Liver (tissue), 3 donors: ENCODE measurements around the gene KIZ.

Experiments used
- ATF3 ChIP-seq: IDR thresholded peaks from 2 replicates; pipeline ENCODE4 v1.6.1; 2016; ENCODE audit warnings: antibody characterized with exemption
- CTCF ChIP-seq: fragments of 150-350 bp; IDR thresholded peaks from 2 replicates; pipeline ENCODE4 v1.5.1; 2017; ENCODE audit warnings: improper control_type of control experiment, low read depth, low read length; ENCODE audit not compliant: missing input control
- HNF4A ChIP-seq, 2 donors: conservative IDR thresholded peaks; 2 replicates each; pipeline ENCODE4 v1.6.1; 2016; ENCODE audit warnings: antibody characterized with exemption in 2 of 2, mild to moderate bottlenecking in 2 of 2
- donor health status: healthy.
- donor health status: healthy.

GRCh38 chr20:21246161-21246560 is 120.3 kb downstream of the KIZ start:
- TF ChIP-seq CTCF, result no peak
- no peak for TF ChIP-seq HNF4A (conservative IDR thresholded peaks at IDR 0.05)
- TF ChIP-seq ATF3, result no peak
